GM15510 (cell line): ENCODE results near the gene SAMD4A.

Experiments used
- POLR2A ChIP-seq: IDR thresholded peaks from 3 replicates; pipeline ENCODE4 v1.6.1; 2011; ENCODE audit warnings: borderline replicate concordance; ENCODE audit not compliant: insufficient read length; ENCODE audit errors: extremely low read depth

The SAMD4A gene

DNA sequence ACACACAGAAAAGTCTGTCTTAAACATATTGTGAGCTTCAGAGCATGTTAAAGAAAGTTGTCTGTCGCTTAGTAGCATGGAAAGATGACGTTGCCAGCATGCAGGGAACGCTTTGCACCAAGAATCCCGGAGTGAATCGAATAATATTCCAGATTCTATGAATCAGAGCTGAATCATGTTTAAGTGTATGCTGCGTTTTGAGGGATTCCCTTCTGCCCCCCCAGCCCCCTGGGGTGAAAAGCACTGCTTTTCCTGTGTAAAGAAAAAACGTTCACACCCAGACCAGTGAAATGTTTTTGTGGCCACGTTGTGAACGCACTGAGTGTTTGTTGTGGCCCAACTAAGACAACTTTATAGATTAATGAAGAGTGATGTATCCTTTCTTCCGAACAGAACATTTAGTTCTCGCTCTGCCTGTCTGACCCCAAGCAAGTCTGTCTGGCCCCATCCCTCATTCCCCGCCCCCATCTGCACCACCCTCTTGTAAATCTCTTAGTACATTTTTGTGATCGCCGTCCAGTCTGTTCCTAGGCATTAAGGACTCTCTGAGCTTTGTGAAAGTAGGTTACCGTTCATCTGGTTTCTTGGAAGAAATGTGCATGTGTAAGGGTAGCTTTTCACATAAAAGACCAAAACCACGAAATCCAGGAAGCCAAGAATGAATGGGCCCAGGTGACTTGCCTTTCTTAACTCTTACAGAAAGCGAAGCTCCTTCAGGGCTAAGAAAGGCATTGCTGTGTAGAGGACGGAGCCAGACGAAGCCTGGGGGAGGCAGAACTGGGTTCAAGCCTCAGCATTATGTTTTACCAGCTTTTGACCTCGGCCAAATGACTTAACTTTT lies 103.0 kb downstream of the SAMD4A start:
- no peak for TF ChIP-seq POLR2A

DNA sequence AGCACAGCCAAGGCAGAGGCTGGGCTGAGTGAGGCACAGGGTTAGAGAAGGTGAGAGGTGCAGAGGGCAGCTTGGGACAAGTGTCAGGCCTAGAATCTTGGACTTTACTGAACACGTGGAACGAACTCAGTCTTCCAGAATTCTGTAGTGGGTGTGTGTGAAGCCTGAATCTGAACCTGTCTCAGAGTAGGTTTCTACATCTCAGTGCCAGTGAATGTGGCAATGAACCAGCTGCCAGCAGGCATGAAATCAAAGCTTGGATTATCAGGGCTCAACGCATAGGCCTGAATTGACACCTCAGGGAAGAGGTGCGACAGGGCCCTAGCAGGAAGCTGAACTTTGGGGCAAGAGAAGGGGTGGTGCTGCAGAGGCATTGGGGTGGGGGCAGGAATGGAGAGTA lies 104.6 kb downstream of the SAMD4A start:
- TF ChIP-seq POLR2A = no peak

- TF ChIP-seq POLR2A = no peak
Measured at GRCh38 chr14:54672181-54672580, 105.3 kb downstream of the SAMD4A start.

- no peak for TF ChIP-seq POLR2A
Measured at GRCh38 chr14:54672688-54673087, 105.8 kb downstream of the SAMD4A start.

DNA sequence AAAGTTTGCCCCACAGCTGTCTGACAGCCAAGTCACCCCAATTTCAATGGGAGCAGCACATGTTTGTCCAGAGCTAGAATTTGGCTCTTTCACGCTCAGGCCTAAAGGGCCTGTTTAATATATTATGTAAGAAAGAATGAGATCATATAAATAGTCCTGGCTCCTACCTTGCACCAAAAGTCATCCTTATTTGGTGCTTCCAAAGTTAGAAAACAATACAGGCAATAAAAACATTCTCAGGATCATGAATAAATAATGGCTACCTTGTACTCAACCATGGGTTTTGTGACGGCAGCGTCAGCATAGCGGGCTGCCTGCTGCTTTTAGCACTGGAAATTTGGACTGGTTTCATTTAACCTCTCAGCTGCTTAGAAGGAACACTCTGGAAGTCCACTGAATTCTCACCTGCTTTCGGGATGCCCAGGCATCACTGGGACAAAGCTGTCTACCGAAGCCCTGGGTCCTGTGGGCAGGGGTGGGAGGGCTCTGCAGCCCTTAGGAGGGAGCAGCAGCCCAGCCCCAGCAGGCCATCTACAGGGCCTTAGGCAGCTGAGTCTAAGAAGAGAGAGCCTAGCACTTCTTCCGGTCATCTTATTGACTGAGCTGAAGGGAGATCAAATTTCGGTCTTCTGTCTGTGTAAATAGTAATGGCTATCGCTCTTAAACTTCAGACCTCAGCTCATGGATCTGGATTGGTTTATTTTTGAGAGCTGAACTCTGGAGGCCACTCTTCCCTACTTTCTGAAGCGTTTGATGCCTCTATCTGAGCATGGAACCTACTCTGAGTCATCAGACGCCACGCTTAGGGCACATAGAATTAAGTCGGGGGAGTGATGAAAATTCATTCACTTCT lies 106.5 kb downstream of the SAMD4A start:
- no peak for TF ChIP-seq POLR2A

GRCh38 chr14:54674046-54674741 lies 107.3 kb downstream of the SAMD4A start:
- no peak for TF ChIP-seq POLR2A

DNA sequence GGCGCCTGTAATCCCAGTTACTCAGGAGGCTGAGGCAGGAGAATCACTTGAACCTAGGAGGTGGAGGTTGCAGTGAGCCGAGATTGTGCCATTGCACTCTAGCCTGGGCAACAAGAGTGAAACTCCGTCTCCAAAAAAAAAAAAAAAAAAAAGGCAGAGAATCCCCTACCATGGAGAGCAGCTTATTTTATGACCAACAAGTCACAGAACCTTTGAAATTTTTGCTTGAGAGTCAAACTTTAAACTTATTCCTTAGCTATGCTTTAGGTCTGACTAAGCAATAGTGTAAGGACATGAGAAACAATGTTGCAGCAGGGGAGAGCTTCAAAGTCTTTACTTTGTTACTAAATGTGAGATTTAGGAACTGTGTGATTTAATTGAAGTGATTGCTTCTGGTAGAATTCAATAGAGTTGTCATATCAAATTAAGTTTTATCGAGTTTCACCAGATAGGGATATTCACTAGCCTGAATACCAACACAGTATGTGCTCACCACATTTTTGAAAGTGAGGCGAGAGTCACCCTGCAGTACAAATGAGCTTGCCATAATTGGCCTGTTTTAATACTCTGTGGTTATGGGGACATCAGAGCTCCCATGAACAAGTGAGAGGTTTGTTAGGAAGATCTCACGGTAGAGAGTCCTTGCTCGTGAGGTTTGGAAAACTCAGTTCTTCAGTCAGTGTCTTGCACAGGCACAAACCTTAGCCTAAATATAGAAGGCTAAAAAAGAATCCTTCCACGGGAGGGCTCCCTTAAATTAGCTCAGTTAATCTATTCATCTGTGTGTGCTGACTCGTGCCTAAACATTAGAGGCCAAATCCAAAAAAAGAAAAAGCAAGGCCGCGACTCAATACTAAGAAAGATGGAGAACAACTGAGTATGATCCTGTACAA lies 108.6 kb downstream of the SAMD4A start:
- no peak for TF ChIP-seq POLR2A

DNA sequence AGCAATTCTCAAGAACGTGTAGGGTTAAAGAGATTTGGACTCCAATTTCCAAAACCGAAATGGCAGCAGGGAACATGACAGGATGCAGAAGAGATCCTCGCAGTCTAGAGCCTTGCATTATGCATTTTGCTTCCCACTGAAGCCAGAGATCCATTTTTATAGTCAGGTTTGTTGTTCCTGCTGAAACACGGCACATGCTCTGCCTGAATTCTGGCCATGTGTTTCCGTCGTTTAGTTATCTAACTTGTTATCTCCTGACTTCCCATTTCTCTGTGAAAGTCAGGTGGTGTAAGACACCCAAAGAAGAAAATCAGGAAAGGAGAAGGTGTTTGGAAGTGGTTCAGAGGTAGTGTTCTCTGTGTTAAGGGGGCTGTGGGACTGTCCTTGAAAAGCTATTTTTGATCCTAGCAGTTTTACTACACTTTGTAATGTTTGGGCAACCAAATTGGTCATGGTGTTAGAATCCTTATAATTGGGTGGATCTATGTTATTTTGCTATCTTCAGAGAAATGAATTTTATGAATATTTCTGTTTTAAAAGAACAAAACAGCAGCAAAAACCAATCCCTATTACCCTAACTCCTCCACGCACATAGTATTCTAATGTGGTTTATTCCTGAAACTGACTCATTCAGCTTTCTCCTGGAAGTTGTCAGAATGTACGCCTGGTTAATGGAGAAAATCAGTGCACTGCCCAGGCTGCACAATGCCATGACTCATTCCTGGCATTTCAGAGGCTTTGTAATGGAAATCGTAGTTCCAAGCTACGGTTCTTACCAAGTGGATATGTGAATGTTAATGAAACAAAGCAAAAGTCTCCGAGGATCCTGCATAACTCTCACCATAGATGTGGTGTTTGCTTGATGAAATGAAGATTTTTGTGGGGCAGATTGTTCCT lies 110.1 kb downstream of the SAMD4A start:
- no peak for TF ChIP-seq POLR2A

DNA sequence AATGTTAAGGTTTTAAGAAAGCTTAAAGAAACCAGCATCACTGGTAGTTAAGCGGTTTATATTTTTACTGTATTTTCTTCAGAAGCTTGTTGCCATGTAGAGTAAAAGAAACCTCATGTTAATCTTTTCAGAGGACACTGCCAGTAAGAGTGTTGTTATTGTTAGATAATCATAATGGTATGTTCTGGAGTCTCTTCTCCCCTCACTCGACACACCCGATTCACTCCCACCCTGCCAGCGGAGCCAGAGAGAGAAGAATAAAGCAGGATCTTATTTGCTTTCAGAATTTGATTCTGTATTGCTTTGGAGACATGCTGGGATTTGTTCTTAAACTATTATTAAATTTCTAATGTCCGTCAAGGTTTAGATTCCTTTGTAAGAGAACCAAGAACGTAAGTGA lies 113.7 kb downstream of the SAMD4A start:
- TF ChIP-seq POLR2A = no peak

GRCh38 chr14:54681811-54682261 lies 114.9 kb downstream of the SAMD4A start:
- no peak for TF ChIP-seq POLR2A

DNA sequence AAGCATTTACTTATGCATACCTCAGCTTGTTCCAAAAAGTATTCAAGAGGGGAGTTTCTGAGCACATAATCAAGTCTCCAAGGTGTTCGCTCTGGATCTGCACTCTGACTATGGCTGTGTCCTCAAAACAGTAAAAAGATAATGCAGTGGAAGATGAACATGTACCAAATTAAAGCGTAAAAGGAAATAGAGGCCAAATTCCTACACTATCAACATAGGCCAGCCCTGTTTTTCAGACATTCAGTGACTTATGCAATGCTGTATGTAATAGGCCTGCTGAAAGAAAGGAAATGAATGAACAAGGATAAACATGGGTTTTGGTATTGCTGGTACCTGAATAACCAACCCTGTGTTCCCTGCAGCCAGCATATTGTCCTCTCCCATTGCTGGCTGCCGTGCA lies 115.7 kb downstream of the SAMD4A start:
- TF ChIP-seq POLR2A = no peak

- TF ChIP-seq POLR2A = no peak
Measured at GRCh38 chr14:54683882-54684794, 117.2 kb downstream of the SAMD4A start.
